Prostate gland (tissue), 2 donors: ENCODE measurements around the gene ESPN. TPM values are rescaled to one million over a fixed set of nuclear protein-coding genes. Genes with fewer than 3 reads are reported as not detected.

Source experiments
- DNase-seq: peaks from one replicate; pipeline ENCODE4 v3.0.0-alpha.2; 2019; ENCODE audit warnings: low spot score
- H3K27ac ChIP-seq, 2 donors: fragments of 200-600 bp; sonication (generic); 2 replicates each; pipeline ENCODE4 v1.5.1; 2017 to 2019
- H3K27me3 ChIP-seq: fragments of 200-600 bp; sonication (generic); replicated peaks from 2 replicates; pipeline ENCODE4 v1.5.1; 2019; ENCODE audit not compliant: insufficient read depth
- H3K36me3 ChIP-seq, 2 donors: fragments of 200-600 bp; sonication (generic); 1 replicate in 1 of 2; 2 replicates in 1 of 2; pipeline versions ENCODE4 v1.5.1 to v1.8.1; 2017 to 2019
- H3K4me1 ChIP-seq: fragments of 200-600 bp; sonication (generic); replicated peaks from 2 replicates; pipeline ENCODE4 v1.5.1; 2019
- H3K4me3 ChIP-seq, 2 donors: fragments of 200-600 bp; sonication (generic); 2 replicates each; pipeline ENCODE4 v1.5.1; 2017 to 2019
- H3K9me3 ChIP-seq: fragments of 200-600 bp; sonication (generic); 2 replicates; pipeline ENCODE4 v1.5.1; 2017
- CTCF ChIP-seq, 4 experiments: fragments of 200-600 bp in 2 of 4; fragments of 450-650 bp in 2 of 4; sonication (generic) in 2 of 4; IDR thresholded peaks; 1 replicate in 3 of 4; 2 replicates in 1 of 4; pipeline ENCODE4 v1.5.1; 2016 to 2019; ENCODE audit warnings: antibody characterized with exemption in 4 of 4, mild to moderate bottlenecking in 2 of 4, moderate library complexity in 2 of 4
- POLR2A ChIP-seq: fragments of 450-650 bp; IDR thresholded peaks from one replicate; pipeline ENCODE4 v1.6.1; 2016; ENCODE audit warnings: antibody characterized with exemption, mild to moderate bottlenecking
- POLR2AphosphoS5 ChIP-seq: sonication (generic); formaldehyde crosslinking; IDR thresholded peaks from one replicate; pipeline ENCODE4 v1.6.1; 2017; ENCODE audit warnings: antibody characterized with exemption
- WGBS: methylation state at CpG from one replicate; pipeline ENCODE4 v1.1.5; 2018; 5-methylcytosine and 5-hydroxymethylcytosine counted together
- intact Hi-C: fragments of 100-400 bp; cut with DNase I; formaldehyde crosslinking; loops from one replicate; pipeline ENCODE4 v1.14.2; 2022
- total RNA-seq, 2 donors: library from RNA; depleted of rRNA; stranded (reverse); fragments of >200 nt; gene quantifications; one replicate each; pipeline ENCODE4 v1.1.0, GENCODE V29; 2016

Gene ESPN
- total RNA-seq, 2 donors from 2014 or later = 19.7 to 257 TPM

DNA sequence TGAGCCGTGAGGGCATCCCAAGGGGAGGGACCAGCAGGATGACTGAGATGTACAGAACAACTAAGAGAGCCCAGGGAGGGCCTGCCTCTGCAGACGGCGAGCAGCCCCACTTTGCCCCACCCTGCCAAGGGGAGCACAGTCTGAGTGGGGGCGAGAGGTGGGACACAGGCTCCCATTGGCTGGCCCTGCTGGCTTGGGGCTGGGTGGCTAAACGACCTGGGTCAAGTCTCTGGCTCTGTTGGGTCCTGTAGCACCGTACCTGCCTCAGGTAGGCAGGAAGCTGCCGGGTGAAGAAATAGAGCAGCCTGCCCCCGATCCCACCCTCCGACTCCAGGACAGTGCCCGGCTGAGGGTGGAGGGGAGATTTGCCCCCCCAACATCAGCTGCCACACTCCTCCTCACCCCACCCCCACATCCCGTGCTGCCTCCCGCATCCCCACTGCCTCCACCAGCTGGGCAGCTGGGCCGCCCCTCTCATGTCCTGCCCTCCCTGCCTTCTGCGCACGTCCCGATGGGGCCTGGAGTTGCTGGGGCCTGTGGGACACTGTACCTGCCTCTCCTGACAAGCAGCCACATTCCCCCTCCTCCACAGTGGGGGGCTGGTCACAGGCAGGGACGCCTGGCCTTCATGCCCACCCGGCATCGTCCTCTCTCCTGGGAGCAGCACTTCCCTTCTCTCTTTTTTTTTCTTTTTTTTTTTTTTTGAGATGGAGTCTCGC lies 79.5 kb downstream of the ESPN start:
- H3K9me3 ChIP-seq = no peaks in the 10 kb centered on the region
- H3K36me3 ChIP-seq = no peaks in the 10 kb centered on the region
- H3K4me1 ChIP-seq = no peaks in the 10 kb centered on the region
- TF ChIP-seq POLR2A = no peak
- no peak for TF ChIP-seq CTCF (IDR thresholded peaks at IDR 0.05)
- no peak for TF ChIP-seq POLR2AphosphoS5
- no peak overlapping the region for H3K27ac ChIP-seq
- no peak overlapping the region for H3K4me3 ChIP-seq
- no peaks in the 10 kb centered on the region for H3K27me3 ChIP-seq
- DNase-seq = no peak
- intact Hi-C loops = no loop called here
- WGBS = 81% methylated on average over 20 of the region's 20 CpGs

- TF ChIP-seq CTCF (IDR thresholded peaks at IDR 0.05) (no peak), POLR2A (no peak), POLR2AphosphoS5 (no peak)
- no peak for DNase-seq
- no peaks in the 10 kb centered on the region for H3K27me3 ChIP-seq
Observed at GRCh38 chr1:6504887-6505286, 80.3 kb downstream of the ESPN start.

GRCh38 chr1:6505367-6506209 lies 81.0 kb downstream of the ESPN start:
- Histone ChIP-seq H3K4me3 (no peak overlapping the region), H3K36me3 (no peaks in the 10 kb centered on the region), H3K27me3 (no peaks in the 10 kb centered on the region), H3K9me3 (no peaks in the 10 kb centered on the region), H3K4me1 (no peaks in the 10 kb centered on the region), H3K27ac (no peak overlapping the region)
- no peak for DNase-seq
- WGBS = 97% methylated on average over 17 of the region's 31 CpGs
- TF ChIP-seq POLR2AphosphoS5 (no peak), POLR2A (no peak), CTCF (IDR thresholded peaks at IDR 0.05) (no peak)
- intact Hi-C loops = no loop called here

More at GRCh38 chr1:6504887-6505286, 80.3 kb downstream of the ESPN start:
- Histone ChIP-seq H3K4me3 (no peak overlapping the region), H3K36me3 (no peaks in the 10 kb centered on the region), H3K27ac (no peak overlapping the region), H3K9me3 (no peaks in the 10 kb centered on the region), H3K4me1 (no peaks in the 10 kb centered on the region)
- intact Hi-C loops = no loop called here
- WGBS = 89% methylated on average over 15 of the region's 15 CpGs

DNA sequence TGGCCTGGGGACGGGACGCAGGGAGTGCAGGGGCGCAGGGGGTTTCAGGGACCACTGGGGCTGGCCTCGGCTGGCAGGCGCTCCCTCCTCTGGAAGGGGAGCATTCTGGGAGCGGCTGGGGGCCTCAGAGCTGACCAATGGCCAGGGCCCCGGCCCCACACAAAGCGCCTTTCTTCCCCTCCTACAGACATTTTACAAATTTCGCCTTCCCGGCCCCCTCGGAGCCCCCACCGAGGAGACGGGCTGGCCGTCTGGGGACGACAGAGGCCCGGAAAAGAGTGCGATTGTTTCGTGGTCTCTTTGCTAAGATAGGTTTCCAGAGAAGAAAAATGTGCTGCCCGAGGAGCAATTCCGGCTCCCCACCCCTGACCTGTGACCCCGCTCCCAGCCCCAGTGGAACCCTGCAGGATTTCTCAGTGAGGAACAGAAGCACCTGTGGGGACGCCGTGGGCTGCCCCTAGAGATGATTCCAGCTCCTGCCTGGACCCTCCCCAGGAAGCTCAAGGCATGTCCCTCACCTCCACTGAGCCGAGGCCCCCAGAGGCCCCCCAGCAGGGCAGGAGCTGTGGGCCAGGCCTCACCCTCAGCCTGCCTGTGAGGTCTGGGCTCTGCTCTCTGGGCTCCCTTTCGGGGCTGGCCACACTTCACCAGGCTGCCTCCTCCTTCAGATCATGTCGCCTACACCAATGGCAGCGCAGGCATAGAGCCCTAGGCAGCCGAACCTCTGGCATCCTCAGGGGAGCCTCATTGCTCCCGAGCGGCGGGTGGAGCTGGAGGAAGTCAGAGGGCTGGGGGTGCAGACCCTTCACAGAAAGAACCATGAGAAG lies 81.8 kb downstream of the ESPN start:
- 86% methylated on average over 28 of the region's 31 CpGs for WGBS
- no peak for DNase-seq
- Histone ChIP-seq H3K36me3 (no peaks in the 10 kb centered on the region), H3K9me3 (no peaks in the 10 kb centered on the region), H3K4me3 (no peak overlapping the region), H3K27ac (no peak overlapping the region), H3K4me1 (no peaks in the 10 kb centered on the region), H3K27me3 (no peaks in the 10 kb centered on the region)
- intact Hi-C loops = no loop called here
- TF ChIP-seq POLR2AphosphoS5 (no peak), CTCF (IDR thresholded peaks at IDR 0.05) (no peak), POLR2A (no peak)
